Central memory CD8-positive, alpha-beta T cell (primary cell): Measurements from ENCODE around the gene ZDHHC11.
"Not testable (repeated sequence)": the region's sequence is repeated elsewhere in the genome, so short reads cannot be mapped to it uniquely, and the experiment has no call there.

ENCODE experiments used
- ATAC-seq: fragments of 150-1000 bp; cut with Tn5 transposase; replicated peaks from 2 replicates; pipeline ENCODE4 v1.10.0; 2022; ENCODE audit warnings: mild to moderate bottlenecking, moderate FRiP score, moderate number of reproducible peaks; ENCODE audit not compliant: poor library complexity, severe bottlenecking; ENCODE audit errors: extremely low read depth
- DNase-seq, 2 donors: peaks; one replicate each; pipeline ENCODE4 v3.0.0; 2021; ENCODE audit warnings: low spot score in 2 of 2
- H3K27ac Mint-ChIP-seq: one replicate; pipeline ENCODE4 v1.8.0; 2022; ENCODE audit warnings: low read depth, mild to moderate bottlenecking, moderate library complexity, mixed read lengths
- H3K27me3 Mint-ChIP-seq: one replicate; pipeline ENCODE4 v1.8.0; 2022; ENCODE audit warnings: mixed read lengths
- H3K36me3 Mint-ChIP-seq: one replicate; pipeline ENCODE4 v1.8.0; 2022; ENCODE audit warnings: mild to moderate bottlenecking, moderate library complexity, mixed read lengths; ENCODE audit not compliant: insufficient read depth
- H3K4me1 Mint-ChIP-seq: one replicate; pipeline ENCODE4 v1.8.0; 2022; ENCODE audit warnings: mixed read lengths
- H3K4me3 Mint-ChIP-seq: one replicate; pipeline ENCODE4 v1.8.0; 2022; ENCODE audit warnings: mild to moderate bottlenecking, moderate library complexity, mixed read lengths
- H3K9me3 Mint-ChIP-seq: one replicate; pipeline ENCODE4 v1.8.0; 2022; ENCODE audit warnings: mixed read lengths

The ZDHHC11 gene

GRCh38 chr5:843926-844325 lies 6.9 kb downstream of the ZDHHC11 start:
- not testable (repeated sequence) for H3K4me3 Mint-ChIP-seq, ATAC-seq, H3K9me3 Mint-ChIP-seq, H3K36me3 Mint-ChIP-seq, H3K4me1 Mint-ChIP-seq, H3K27ac Mint-ChIP-seq, DNase-seq
- H3K27me3 Mint-ChIP-seq: peaks cover 13% of the 10 kb centered on the region

DNA sequence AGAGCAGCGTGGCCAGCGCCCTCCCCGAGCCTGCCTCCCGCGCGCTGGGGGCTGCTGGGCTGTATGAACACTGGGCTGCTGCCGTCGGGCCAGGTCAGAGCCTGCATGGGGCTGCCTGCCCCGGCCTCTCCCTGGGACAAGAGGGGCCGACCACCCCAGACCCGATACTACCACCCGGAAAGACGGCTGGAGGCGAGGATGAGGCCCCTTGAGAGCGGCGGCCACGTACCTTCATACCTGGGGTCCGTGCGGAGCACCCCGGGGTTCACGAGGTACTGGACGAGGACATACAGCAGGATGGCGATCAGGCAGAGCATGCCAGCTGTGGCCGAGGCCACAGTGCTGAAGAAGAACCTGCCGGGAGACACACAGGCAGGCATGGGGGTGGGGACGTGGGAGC lies 7.4 kb downstream of the ZDHHC11 start:
- DNase-seq, H3K27ac Mint-ChIP-seq, ATAC-seq, H3K4me1 Mint-ChIP-seq, H3K4me3 Mint-ChIP-seq, H3K9me3 Mint-ChIP-seq, H3K36me3 Mint-ChIP-seq: not testable (repeated sequence)
- H3K27me3 Mint-ChIP-seq: peaks cover 13% of the 10 kb centered on the region

DNA sequence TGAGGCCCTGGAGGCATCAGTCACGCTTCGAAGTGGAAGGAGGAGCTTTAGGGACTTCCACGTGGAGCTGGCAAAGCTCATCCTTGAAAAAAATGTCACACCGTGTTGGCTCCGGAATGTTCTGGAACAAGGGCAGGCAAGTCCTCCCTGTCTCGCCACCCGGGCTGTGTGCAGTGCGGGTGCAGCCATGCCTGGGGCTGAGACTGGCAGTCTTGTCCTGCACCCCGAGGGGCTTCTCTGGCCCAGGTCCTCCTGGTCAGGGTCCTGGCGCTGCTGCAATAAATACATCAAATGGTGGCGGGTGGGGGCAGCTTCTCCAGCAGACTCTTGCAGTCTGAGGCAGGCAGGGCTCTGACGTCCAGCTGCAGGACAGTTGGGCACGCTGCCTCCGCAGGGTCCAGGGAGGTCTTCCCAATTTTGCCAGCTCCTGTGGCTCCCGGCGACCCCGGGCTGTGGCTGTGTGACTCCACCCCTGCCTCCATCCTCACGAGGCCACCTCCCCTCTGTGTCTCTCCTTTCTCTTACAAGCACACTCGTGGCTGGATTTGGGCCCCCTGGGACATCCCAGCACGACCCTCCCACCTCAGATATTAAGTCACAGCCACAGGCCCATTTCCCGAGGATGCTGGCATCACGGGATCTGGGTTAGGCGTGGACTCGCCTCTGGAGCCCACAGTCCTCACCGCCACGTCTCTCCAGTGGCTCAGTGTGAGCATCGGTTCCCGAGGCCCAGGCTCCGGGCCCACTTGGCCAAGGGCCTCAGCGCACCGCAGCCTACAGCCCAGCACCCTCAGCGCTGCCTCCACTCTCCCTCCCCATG lies 8.2 kb downstream of the ZDHHC11 start:
- H3K27me3 Mint-ChIP-seq: peaks cover 13% of the 10 kb centered on the region
- ATAC-seq, DNase-seq: not testable (repeated sequence)

GRCh38 chr5:841531-842401 lies 9.0 kb downstream of the ZDHHC11 start:
- H3K4me3 Mint-ChIP-seq, H3K36me3 Mint-ChIP-seq, DNase-seq, H3K4me1 Mint-ChIP-seq, H3K9me3 Mint-ChIP-seq, H3K27ac Mint-ChIP-seq, ATAC-seq: not testable (repeated sequence)
- H3K27me3 Mint-ChIP-seq: peaks cover 13% of the 10 kb centered on the region

More for the DNA sequence above, 8.2 kb downstream of the ZDHHC11 start:
- not testable (repeated sequence) for H3K36me3 Mint-ChIP-seq, H3K9me3 Mint-ChIP-seq, H3K4me3 Mint-ChIP-seq, H3K27ac Mint-ChIP-seq, H3K4me1 Mint-ChIP-seq

- H3K9me3 Mint-ChIP-seq, H3K4me1 Mint-ChIP-seq, H3K27ac Mint-ChIP-seq, ATAC-seq, DNase-seq, H3K36me3 Mint-ChIP-seq, H3K4me3 Mint-ChIP-seq: not testable (repeated sequence)
- peaks cover 13% of the 10 kb centered on the region for H3K27me3 Mint-ChIP-seq
Observed at GRCh38 chr5:840974-841435, 9.8 kb downstream of the ZDHHC11 start.

DNA sequence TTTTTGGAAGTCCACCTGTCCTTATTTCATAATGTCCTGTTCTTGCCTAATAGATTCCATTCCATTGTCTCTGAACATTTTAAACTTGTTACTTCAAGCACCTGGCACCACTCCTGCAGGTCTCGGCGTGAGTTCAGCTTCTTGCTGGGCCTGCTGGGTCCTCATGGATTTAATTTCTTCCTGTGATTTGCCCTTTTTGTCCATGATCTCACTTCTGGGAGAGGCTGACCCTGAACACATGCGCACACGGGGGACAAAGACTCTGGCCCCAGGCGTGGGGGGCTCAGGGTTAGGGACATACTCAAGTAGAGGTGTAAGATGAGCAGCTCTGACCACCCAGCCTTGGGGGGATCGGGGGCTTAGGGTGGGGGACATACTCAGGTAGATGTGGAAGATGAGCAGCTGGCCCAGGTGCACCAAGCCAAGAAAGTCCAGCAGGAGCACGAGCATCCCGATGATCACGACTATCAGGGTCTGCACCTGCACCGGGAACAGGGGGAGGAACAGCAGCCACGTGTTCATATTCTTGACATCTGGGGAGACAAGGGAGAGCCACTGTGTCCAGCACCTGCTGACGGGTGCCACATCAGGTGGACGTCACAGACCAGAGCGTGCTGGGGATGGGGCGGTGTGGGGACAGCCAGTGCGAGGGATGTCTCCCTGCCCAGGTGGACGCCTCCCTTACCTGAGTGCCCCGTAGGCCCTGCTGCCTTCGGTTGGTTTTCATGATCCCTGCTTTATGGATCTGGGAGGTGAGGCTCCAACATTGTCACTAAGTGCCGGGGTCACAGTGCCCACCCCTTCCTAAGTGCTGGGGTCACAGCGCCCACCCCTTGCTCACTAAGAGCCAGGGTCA lies 10.4 kb downstream of the ZDHHC11 start:
- H3K4me1 Mint-ChIP-seq, H3K27ac Mint-ChIP-seq, H3K4me3 Mint-ChIP-seq, DNase-seq, ATAC-seq, H3K9me3 Mint-ChIP-seq, H3K36me3 Mint-ChIP-seq: not testable (repeated sequence)
- peaks cover 13% of the 10 kb centered on the region for H3K27me3 Mint-ChIP-seq

DNA sequence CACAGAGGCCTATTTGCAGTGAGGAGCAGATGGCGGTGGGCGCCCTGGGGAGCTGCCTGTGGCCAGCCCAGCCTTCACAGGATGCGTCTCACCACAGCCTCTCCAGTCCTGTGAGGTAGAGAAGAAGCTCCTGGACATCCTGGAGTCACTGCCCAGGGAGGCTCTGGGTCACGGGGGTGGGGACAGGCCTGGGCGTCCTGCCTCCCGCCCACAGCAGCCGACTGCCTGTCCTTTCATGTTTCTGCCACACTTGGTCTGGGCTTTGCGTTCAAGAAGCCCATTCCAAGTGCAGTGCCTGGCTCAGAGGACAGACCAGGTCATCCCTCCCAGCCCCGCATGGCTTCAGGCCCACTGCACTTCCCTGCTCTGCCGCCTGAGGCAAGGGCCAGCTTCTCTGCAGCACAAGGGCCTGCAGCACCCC lies 12.3 kb downstream of the ZDHHC11 start:
- ATAC-seq, H3K9me3 Mint-ChIP-seq: not testable (repeated sequence)

DNA sequence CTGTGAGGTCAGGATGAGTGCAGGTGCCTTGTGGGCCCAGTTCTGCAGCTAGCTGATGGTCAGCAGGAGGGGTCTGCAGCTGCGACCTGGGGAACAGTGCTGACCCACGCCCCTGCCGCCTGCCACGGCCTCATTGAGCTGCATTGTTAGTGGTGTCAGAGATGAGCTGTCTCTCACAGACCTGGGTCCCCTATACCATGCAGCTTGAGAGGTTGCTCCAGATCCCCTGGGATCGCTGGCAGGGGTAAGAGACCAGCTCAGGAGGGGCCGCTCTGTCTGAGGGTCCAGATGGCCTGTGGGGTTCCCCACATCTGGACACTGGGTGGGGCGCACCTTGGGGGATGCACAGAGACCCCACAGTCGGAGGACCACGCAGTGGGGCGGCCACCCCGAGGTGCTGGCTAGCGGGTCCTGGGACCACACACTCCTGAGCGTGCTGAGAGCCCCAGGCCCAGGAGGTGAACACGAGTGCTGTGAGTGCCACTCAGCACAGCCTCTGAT lies 13.1 kb downstream of the ZDHHC11 start:
- H3K27me3 Mint-ChIP-seq, ATAC-seq, H3K9me3 Mint-ChIP-seq: not testable (repeated sequence)

More for the DNA sequence above, 12.3 kb downstream of the ZDHHC11 start:
- H3K36me3 Mint-ChIP-seq, H3K27ac Mint-ChIP-seq, DNase-seq, H3K27me3 Mint-ChIP-seq, H3K4me3 Mint-ChIP-seq, H3K4me1 Mint-ChIP-seq: not testable (repeated sequence)

GRCh38 chr5:835933-836612 lies 14.7 kb downstream of the ZDHHC11 start:
- not testable (repeated sequence) for H3K4me1 Mint-ChIP-seq, ATAC-seq, DNase-seq, H3K36me3 Mint-ChIP-seq, H3K4me3 Mint-ChIP-seq, H3K9me3 Mint-ChIP-seq, H3K27ac Mint-ChIP-seq, H3K27me3 Mint-ChIP-seq

More for the DNA sequence above, 13.1 kb downstream of the ZDHHC11 start:
- not testable (repeated sequence) for H3K27ac Mint-ChIP-seq, H3K4me1 Mint-ChIP-seq, H3K4me3 Mint-ChIP-seq, H3K36me3 Mint-ChIP-seq, DNase-seq

DNA sequence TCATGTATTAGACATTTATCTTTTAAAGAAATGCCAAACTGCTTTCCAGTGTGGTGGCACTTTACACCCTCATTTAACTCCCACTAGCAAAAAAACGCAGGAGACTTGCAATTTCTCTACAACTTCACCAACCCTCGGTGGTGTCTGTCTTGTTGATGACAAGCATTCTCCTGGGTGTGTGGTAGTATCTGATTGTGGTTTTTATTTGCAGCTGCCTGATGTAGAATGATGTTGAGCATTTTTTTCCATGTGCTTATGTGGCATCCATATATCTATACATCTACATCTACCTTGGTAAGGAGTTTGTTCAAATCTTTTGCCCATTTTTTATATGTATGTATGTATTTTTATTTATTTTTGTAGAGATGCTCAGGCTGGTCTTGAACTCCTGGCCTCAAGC lies 16.8 kb downstream of the ZDHHC11 start:
- H3K27me3 Mint-ChIP-seq, H3K4me1 Mint-ChIP-seq, H3K27ac Mint-ChIP-seq, H3K9me3 Mint-ChIP-seq, H3K4me3 Mint-ChIP-seq, ATAC-seq, H3K36me3 Mint-ChIP-seq, DNase-seq: not testable (repeated sequence)

DNA sequence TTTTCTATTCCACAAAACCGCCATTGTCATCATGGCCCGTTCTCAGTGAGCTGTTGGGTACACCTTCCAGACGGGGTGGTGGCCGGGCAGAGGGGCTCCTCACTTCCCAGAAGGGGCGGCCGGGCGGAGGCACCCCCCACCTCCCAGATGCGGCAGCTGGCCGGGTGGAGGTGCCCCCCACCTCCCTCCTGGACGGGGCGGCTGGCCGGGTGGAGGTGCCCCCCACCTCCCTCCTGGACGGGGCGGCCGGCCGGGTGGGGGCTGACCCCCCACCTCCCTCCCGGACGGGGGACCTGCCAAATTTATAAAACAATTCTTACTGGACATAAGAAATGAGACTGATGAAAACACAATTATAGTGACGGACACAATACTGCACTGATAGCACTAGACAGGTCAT lies 22.6 kb downstream of the ZDHHC11 start:
- not testable (repeated sequence) for H3K4me1 Mint-ChIP-seq, H3K36me3 Mint-ChIP-seq, DNase-seq, H3K4me3 Mint-ChIP-seq, H3K9me3 Mint-ChIP-seq, H3K27me3 Mint-ChIP-seq, H3K27ac Mint-ChIP-seq, ATAC-seq
